BLaER1 (cell line): Measurements from ENCODE around the gene BCAR3.

Experiments
- H3K27ac ChIP-seq: shearing (Covaris generic); formaldehyde crosslinking; 2 replicates; pipeline ENCODE4 v1.8.1; 2022
- H3K27me3 ChIP-seq: shearing (Covaris generic); formaldehyde crosslinking; 2 replicates; pipeline ENCODE4 v1.8.1; 2022
- H3K36me3 ChIP-seq: shearing (Covaris generic); formaldehyde crosslinking; 2 replicates; pipeline ENCODE4 v1.8.1; 2022
- H3K4me1 ChIP-seq: shearing (Covaris generic); formaldehyde crosslinking; 2 replicates; pipeline ENCODE4 v1.8.1; 2022
- H3K4me2 ChIP-seq: shearing (Covaris generic); formaldehyde crosslinking; 2 replicates; pipeline ENCODE4 v1.8.1; 2022
- H3K4me3 ChIP-seq: shearing (Covaris generic); formaldehyde crosslinking; 2 replicates; pipeline ENCODE4 v1.8.1; 2022
- H3K9ac ChIP-seq: shearing (Covaris generic); formaldehyde crosslinking; 2 replicates; pipeline ENCODE4 v1.8.1; 2022
- H3K9me3 ChIP-seq: shearing (Covaris generic); formaldehyde crosslinking; 2 replicates; pipeline ENCODE4 v1.8.1; 2022
- H4K20me1 ChIP-seq: shearing (Covaris generic); formaldehyde crosslinking; 2 replicates; pipeline ENCODE4 v1.8.1; 2022
- Cebpa-rat ChIP-seq: shearing (Covaris generic); IDR thresholded peaks from 2 replicates; pipeline ENCODE4 v1.8.1; 2022

BCAR3 gene

GRCh38 chr1:93673163-93673829 is 8.3 kb downstream of the BCAR3 start:
- peaks cover 98% of the 10 kb centered on the region for H4K20me1 ChIP-seq
- no peaks in the 10 kb centered on the region for H3K27me3 ChIP-seq
- no peak overlapping the region for H3K9ac ChIP-seq
- peaks cover 99% of the 10 kb centered on the region for H3K36me3 ChIP-seq
- no peak overlapping the region for H3K27ac ChIP-seq
- peaks cover 45% of the 10 kb centered on the region for H3K4me1 ChIP-seq
- no peak for TF ChIP-seq Cebpa-rat
- no peak overlapping the region for H3K4me3 ChIP-seq
- H3K9me3 ChIP-seq, result no peaks in the 10 kb centered on the region
- H3K4me2 ChIP-seq, result no peak overlapping the region

GRCh38 chr1:93672477-93673162 is 9.0 kb downstream of the BCAR3 start:
- Histone ChIP-seq H3K9ac (no peak overlapping the region), H3K27ac (no peak overlapping the region), H4K20me1 (peaks cover 98% of the 10 kb centered on the region), H3K9me3 (no peaks in the 10 kb centered on the region), H3K4me2 (no peak overlapping the region), H3K27me3 (no peaks in the 10 kb centered on the region), H3K4me3 (no peak overlapping the region), H3K4me1 (peaks cover 38% of the 10 kb centered on the region), H3K36me3 (peaks cover 99% of the 10 kb centered on the region)
- TF ChIP-seq Cebpa-rat, result no peak

- no peak overlapping the region for H3K27ac ChIP-seq
- H3K9ac ChIP-seq, result no peak overlapping the region
- H3K36me3 ChIP-seq, result peaks cover 99% of the 10 kb centered on the region
- H4K20me1 ChIP-seq, result peaks cover 98% of the 10 kb centered on the region
- no peak overlapping the region for H3K4me3 ChIP-seq
- TF ChIP-seq Cebpa-rat, result no peak
- H3K27me3 ChIP-seq, result no peaks in the 10 kb centered on the region
- H3K4me1 ChIP-seq, result peaks cover 33% of the 10 kb centered on the region
- no peak overlapping the region for H3K4me2 ChIP-seq
- H3K9me3 ChIP-seq, result no peaks in the 10 kb centered on the region
These were observed 9.6 kb downstream of the BCAR3 start for GRCh38 chr1:93672069-93672468.

- Histone ChIP-seq H3K4me1 (peaks cover 28% of the 10 kb centered on the region), H3K9ac (no peak overlapping the region), H3K27ac (no peak overlapping the region), H4K20me1 (peaks cover 98% of the 10 kb centered on the region), H3K4me3 (no peak overlapping the region), H3K27me3 (no peaks in the 10 kb centered on the region), H3K36me3 (peaks cover 99% of the 10 kb centered on the region), H3K9me3 (no peaks in the 10 kb centered on the region), H3K4me2 (no peak overlapping the region)
- TF ChIP-seq Cebpa-rat, result no peak
These were observed 10.5 kb downstream of the BCAR3 start for GRCh38 chr1:93671099-93671621.

- Histone ChIP-seq H3K4me2 (peak overlapping the region; percentile 17; the same call in 1 of the 2 replicates), H3K27me3 (no peaks in the 10 kb centered on the region), H3K4me1 (peaks cover 24% of the 10 kb centered on the region), H3K9ac (no peak overlapping the region), H3K9me3 (no peaks in the 10 kb centered on the region), H4K20me1 (peaks cover 98% of the 10 kb centered on the region), H3K4me3 (no peak overlapping the region), H3K27ac (no peak overlapping the region), H3K36me3 (peaks cover 100% of the 10 kb centered on the region)
- no peak for TF ChIP-seq Cebpa-rat
These were observed 11.5 kb downstream of the BCAR3 start for GRCh38 chr1:93670141-93670540.

- peaks cover 98% of the 10 kb centered on the region for H4K20me1 ChIP-seq
- no peak overlapping the region for H3K9ac ChIP-seq
- no peak overlapping the region for H3K4me3 ChIP-seq
- no peak overlapping the region for H3K27ac ChIP-seq
- no peak overlapping the region for H3K4me2 ChIP-seq
- no peaks in the 10 kb centered on the region for H3K27me3 ChIP-seq
- peaks cover 23% of the 10 kb centered on the region for H3K4me1 ChIP-seq
- peaks cover 100% of the 10 kb centered on the region for H3K36me3 ChIP-seq
- no peak for TF ChIP-seq Cebpa-rat
- H3K9me3 ChIP-seq, result no peaks in the 10 kb centered on the region
These were observed 12.3 kb downstream of the BCAR3 start for GRCh38 chr1:93669369-93669768.

GRCh38 chr1:93668951-93669350 is 12.7 kb downstream of the BCAR3 start:
- Histone ChIP-seq H3K4me2 (no peak overlapping the region), H3K27ac (no peak overlapping the region), H3K9me3 (no peaks in the 10 kb centered on the region), H3K36me3 (peaks cover 100% of the 10 kb centered on the region), H4K20me1 (peaks cover 98% of the 10 kb centered on the region), H3K27me3 (no peaks in the 10 kb centered on the region), H3K4me3 (no peak overlapping the region), H3K9ac (no peak overlapping the region), H3K4me1 (peaks cover 23% of the 10 kb centered on the region)
- no peak for TF ChIP-seq Cebpa-rat

GRCh38 chr1:93668121-93668520 is 13.5 kb downstream of the BCAR3 start:
- peaks cover 23% of the 10 kb centered on the region for H3K4me1 ChIP-seq
- no peaks in the 10 kb centered on the region for H3K9me3 ChIP-seq
- no peak overlapping the region for H3K4me2 ChIP-seq
- H3K36me3 ChIP-seq, result peaks cover 100% of the 10 kb centered on the region
- H3K9ac ChIP-seq, result no peak overlapping the region
- no peak overlapping the region for H3K27ac ChIP-seq
- H3K27me3 ChIP-seq, result no peaks in the 10 kb centered on the region
- peaks cover 98% of the 10 kb centered on the region for H4K20me1 ChIP-seq
- H3K4me3 ChIP-seq, result no peak overlapping the region
- no peak for TF ChIP-seq Cebpa-rat

- Histone ChIP-seq H3K4me2 (no peak overlapping the region), H3K36me3 (peaks cover 100% of the 10 kb centered on the region), H3K9ac (no peak overlapping the region), H3K27ac (no peak overlapping the region), H3K9me3 (no peaks in the 10 kb centered on the region), H3K4me1 (peaks cover 21% of the 10 kb centered on the region), H4K20me1 (peaks cover 98% of the 10 kb centered on the region), H3K27me3 (no peaks in the 10 kb centered on the region), H3K4me3 (no peak overlapping the region)
- TF ChIP-seq Cebpa-rat, result no peak
These were observed 14.0 kb downstream of the BCAR3 start for GRCh38 chr1:93667642-93668041.
